GM21515 (cell line): Measurements from ENCODE around the gene LTBR.

Source experiments
- ATAC-seq: cut with Tn5 transposase; IDR thresholded peaks from one replicate; pipeline ENCODE4 v1.9.1; 2021; ENCODE audit not compliant: unreplicated experiment

LTBR gene

GRCh38 chr12:6346235-6346832 lies 37.6 kb upstream of the LTBR start:
- no peak for ATAC-seq

DNA sequence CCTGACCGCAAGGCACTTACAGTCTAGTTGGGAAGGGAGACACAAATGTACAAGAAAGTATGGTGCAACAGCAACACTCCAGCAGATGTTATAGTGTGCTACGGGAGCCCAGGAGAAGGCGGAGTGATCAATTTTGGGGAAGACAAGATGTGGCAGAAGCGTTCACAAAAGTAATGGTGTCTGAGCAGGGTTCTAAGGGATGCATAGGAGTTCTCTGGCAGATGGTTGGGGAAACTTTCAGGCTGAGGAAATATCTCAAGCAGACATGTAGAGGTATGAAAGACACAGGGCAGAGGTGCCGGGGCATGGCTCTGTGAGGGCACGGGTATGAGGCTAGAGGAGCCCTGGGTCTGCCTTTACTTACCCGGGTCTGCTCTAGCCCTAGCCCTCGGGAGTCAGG lies 37.0 kb upstream of the LTBR start:
- no peak for ATAC-seq

- ATAC-seq: no peak
Measured at GRCh38 chr12:6347367-6348338, 36.3 kb upstream of the LTBR start.

DNA sequence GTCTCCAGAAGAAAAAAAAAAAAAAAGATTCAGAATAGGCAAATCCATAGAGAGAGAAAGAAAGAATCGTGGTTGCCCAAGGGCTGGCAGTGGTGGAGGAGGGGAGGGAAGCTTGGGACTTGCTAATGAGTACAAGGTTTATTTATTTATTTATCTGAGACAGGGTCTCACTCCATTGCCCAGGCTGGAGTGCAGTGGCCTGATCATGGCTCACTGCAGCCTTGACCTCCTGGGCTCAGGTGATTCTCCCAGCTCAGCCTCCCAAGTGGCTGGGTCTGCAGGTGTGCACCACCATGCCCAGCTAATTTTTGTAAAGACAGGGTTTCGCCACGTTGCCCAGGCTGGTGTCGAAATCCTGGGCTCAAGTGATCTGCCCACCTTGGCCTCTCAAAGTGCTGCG lies 32.3 kb upstream of the LTBR start:
- no peak for ATAC-seq

DNA sequence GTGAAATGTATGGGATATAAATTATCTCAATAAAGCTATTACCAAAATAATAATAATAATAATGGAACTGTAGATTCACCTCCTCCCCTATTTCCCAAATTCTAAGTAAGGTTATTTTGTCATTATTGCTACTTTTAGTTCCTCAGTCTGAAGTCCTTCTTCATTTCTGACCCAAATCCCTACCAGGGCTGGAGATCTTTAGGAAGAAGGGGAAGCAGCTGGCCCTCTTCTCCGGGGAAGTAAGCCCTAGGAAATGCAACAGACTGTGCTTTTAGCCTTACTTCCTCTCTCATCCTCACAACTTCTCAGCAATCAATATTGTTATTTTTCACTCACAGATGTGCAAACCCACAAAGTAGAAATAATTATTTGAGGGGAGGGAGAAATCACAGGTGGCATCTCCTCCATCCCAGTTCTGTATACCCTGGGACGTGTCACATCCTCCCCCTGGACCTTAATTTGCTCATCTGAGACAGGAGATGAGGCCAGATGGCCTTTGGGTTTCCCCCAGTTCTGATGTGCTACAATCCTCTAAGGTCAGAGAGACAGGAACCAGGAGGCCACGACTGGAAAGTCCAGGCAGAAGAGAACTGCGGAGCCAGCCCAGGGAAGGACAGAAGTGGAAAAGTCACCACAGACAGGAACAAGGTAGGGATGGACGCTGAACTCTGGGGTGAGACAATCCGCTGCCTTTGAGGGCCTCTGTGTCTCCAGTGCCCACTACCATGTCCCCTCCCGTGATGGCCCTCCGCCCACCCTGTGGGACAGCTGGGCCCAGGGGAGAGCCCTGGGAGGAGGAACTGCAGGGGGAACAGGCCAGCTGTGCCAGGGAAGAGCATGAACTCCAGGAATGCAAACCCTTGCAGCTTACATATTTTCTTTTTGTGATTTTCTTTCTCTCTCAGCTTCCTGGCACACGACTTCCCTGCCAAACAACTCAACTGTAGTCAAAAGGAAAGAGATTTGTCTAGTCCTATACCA lies 31.5 kb upstream of the LTBR start:
- ATAC-seq: no peak

GRCh38 chr12:6354495-6355393 lies 29.2 kb upstream of the LTBR start:
- no peak for ATAC-seq

GRCh38 chr12:6355491-6356373 lies 28.2 kb upstream of the LTBR start:
- ATAC-seq: no peak

GRCh38 chr12:6356374-6356820 lies 27.6 kb upstream of the LTBR start:
- ATAC-seq: no peak

DNA sequence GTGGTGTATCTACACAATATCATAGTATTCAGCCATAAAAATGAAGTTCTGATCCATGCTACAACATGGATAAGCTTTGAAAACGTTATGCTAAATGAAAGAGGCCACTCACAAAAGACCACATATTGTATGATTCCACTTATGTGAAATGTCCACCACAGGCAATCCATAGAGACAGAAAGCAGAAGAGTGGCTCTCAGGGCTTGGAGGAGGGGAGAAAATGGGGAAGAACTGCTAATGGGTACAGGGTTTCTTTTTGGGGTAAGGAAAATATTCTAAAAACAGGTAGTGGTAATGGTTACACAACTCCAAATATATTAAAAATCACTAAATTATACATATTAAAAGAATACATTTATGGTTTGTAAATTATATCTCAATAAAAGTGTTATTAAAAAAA lies 25.1 kb upstream of the LTBR start:
- ATAC-seq: no peak

DNA sequence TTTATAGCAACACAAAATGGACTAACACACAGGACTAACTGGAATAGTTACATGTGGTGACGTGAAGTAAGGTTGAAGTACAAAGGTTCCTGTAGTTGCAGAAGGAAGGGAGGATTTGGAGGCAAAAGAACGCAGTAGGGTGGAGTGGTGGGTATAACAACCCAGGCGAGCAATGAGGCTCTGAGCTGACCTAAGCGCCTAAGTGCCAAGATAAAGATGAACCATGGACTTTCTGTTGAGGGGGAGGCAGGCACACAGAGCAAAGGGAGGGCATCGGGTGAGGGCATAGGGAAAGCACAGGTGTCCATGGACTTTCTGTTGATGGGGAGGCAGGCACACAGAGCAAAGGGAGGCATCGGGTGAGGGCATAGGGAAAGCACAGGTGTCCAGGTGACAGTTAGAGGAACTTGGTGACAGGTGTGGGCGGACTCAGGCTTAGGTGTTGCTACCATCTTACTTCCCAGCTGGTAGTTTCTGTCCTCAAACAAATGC lies 23.8 kb upstream of the LTBR start:
- no peak for ATAC-seq

DNA sequence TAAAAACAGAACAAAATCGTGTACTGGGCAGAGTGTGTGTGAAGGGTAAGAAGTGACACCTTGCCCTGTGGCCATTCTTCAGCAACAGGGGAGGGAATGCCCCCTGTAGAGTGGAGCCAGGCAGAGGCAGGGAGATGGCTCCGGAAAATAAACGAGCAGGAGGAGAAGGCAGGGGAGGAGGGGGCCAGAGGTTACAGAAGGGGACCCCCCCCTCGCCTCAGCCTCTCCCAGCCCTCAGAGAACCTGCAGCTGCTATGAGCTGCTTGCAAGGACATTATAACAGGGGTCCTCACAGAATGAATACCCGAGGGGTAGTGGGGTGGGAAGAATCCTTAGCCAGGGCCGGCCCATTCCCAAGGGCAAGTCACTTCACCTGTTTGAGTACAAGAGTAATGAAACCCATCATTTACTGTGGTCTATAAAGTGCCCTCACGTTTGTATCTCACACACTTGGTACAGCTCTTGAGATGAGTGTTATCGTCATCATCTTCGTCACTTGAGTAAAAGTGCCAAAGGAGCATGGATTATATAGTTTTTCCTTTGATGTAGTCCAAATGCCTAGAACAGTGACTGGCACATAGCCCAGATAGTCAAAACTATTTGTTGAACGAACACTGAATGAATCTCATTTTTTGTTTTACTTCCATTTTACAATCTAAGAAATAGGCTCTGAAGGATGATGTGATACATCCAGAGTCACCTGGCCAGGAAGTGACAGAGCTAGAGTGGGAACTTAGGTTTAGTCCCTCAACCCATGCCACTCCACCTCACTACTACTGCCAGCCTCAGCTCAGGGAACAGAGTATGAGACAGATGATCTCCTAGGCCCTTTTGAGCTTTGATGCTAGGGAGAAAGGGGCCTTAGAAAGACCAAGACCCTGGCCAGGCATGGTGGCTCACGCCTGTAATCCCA lies 23.1 kb upstream of the LTBR start:
- ATAC-seq: no peak

- ATAC-seq: no peak
Measured at GRCh38 chr12:6361834-6362233, 22.1 kb upstream of the LTBR start.

GRCh38 chr12:6362403-6362802 lies 21.6 kb upstream of the LTBR start:
- ATAC-seq: no peak

DNA sequence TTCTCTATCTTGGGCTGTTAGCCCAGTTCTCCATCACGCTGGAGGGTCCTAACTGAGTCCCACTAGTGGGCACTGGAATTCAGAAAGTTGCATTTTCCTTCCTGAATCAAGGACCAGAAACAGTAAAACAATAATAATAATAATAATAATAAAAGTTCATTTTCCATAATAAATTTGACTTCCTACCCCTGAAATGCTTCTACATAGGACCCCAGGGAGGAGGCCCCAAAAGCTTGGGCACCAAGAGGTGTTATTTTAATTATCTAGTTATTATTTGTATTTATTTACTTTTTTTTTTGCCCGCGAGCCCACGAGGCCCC lies 21.0 kb upstream of the LTBR start:
- ATAC-seq: no peak

DNA sequence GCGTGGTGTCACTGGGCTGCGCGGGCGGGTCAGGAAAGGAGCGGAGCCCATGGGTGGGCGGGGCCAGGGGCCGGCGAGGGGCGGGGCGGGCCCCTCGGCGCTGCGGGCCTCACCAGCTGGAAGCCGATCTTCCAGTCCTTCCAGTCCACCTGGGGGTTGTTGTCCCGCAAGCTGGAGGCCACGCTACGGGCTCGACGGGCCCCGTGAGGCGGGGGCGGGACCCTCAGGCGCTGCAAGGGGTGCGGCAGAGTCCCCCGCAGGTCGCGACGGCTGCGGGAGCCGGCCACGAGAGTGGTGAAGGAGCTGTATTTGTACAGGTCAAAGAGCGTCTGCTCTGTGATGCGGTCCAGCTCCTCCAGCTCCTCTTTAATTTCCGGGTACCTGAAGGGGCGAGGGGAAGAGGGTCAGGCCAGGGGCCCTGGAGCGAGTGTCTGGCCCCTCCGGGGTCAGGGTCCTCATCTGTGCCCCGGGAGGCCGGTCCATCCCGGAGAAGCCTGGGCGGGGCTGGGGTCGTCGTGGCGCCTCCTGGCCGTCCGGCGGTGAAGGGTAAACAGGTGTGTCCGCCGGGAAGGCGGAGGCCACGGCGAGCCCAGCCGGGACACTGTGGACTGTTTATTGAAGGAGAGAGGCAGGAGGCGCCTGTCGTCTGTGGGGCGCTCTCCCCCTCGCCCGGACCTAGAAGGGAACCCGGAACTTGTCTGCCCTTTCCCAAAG lies 20.5 kb upstream of the LTBR start:
- no peak for ATAC-seq

DNA sequence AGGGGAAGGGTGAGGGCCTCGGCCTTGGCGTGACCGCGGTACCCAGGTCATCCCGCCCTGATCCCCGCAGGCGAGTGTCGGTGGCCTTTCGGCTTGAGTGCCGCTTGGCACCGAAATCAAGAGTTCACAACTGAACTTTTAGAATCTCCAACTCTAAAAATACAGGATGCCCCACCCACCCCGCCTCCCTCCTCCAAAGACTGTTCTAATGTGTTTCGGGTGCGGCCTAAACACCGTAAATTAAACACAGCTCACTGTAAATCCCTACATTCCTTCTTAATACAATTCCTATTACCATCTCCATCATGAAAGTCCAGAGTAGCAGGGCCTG lies 20.0 kb upstream of the LTBR start:
- no peak for ATAC-seq

- ATAC-seq: no peak
Measured at GRCh38 chr12:6367065-6367968, 16.6 kb upstream of the LTBR start.
